Testis (tissue), 3 donors: Measurements from ENCODE around the gene SLK. TPM values are rescaled to one million over a fixed set of nuclear protein-coding genes. Genes with fewer than 3 reads are reported as not detected.

Source experiments
- DNase-seq: peaks from one replicate; pipeline ENCODE4 v3.0.0-alpha.2; 2019
- H3K27ac ChIP-seq, 2 donors: fragments of 200-600 bp; sonication (generic); one replicate each; pipeline ENCODE4 v1.5.1; 2019
- H3K27me3 ChIP-seq: fragments of 200-600 bp; sonication (generic); one replicate; pipeline ENCODE4 v1.5.1; 2019
- H3K36me3 ChIP-seq: fragments of 200-600 bp; sonication (generic); one replicate; pipeline ENCODE4 v1.5.1; 2017; ENCODE audit warnings: low read depth; ENCODE audit errors: missing control alignments
- H3K4me1 ChIP-seq: fragments of 200-600 bp; sonication (generic); one replicate; pipeline ENCODE4 v1.5.1; 2019
- H3K4me3 ChIP-seq, 2 donors: fragments of 200-600 bp; sonication (generic); one replicate each; pipeline ENCODE4 v1.5.1; 2017 to 2019
- H3K9me3 ChIP-seq: fragments of 200-600 bp; sonication (generic); one replicate; pipeline ENCODE4 v1.5.1; 2017
- CTCF ChIP-seq, 3 experiments: fragments of 450-650 bp in 2 of 3; fragments of 200-600 bp in 1 of 3; sonication (generic) in 1 of 3; IDR thresholded peaks; one replicate each; pipeline ENCODE4 v1.5.1; 2016 to 2019; ENCODE audit warnings: antibody characterized with exemption in 3 of 3, mild to moderate bottlenecking in 2 of 3, moderate library complexity in 1 of 3
- POLR2A ChIP-seq: fragments of 450-650 bp; IDR thresholded peaks from one replicate; pipeline ENCODE4 v1.6.1; 2017; ENCODE audit warnings: antibody characterized with exemption, mild to moderate bottlenecking, moderate library complexity
- WGBS, 2 donors: methylation state at CpG; one replicate each; pipeline ENCODE4 v1.1.5; 2018; 5-methylcytosine and 5-hydroxymethylcytosine counted together
- intact Hi-C: fragments of 100-400 bp; cut with DNase I; formaldehyde crosslinking; loops from one replicate; pipeline ENCODE4 v1.15.1; 2023; ENCODE audit warnings: low total_unique reads
- polyA plus RNA-seq: library from polyadenylated mRNA; stranded (reverse); fragments of 350-450 nt; fragmentation: Illumina TruSeq; extraction: RNeasy Lipid Tissue Mini Kit (QIAGEN cat#74804); gene quantifications from one replicate; pipeline ENCODE4 v1.2.3, GENCODE V29; 2014; ENCODE audit warnings: low read depth, low replicate concordance; ENCODE audit not compliant: insufficient read depth
- total RNA-seq, 2 donors: library from RNA; depleted of rRNA; stranded (reverse); fragments of >200 nt; gene quantifications; one replicate each; pipeline ENCODE4 v1.2.3, GENCODE V29; 2016

SLK gene
- total and polyA plus RNA-seq, 3 donors from 2014 or later, result 10.7 to 59.4 (median 57.7) TPM

- intact Hi-C loops, result no loop called here
- Histone ChIP-seq H3K4me3 (no peak overlapping the region), H3K4me1 (no peaks in the 10 kb centered on the region), H3K36me3 (no peaks in the 10 kb centered on the region), H3K9me3 (no peaks in the 10 kb centered on the region), H3K27ac (no peak overlapping the region), H3K27me3 (no peaks in the 10 kb centered on the region)
- WGBS, 2 donors, result 100% methylated on average over 2 of the region's 2 CpGs
- no peak for TF ChIP-seq CTCF (IDR thresholded peaks at IDR 0.05)
- TF ChIP-seq POLR2A, result no peak
- DNase-seq, result no peak
Measured at GRCh38 chr10:103931603-103932002, 35.3 kb upstream of the SLK start.

GRCh38 chr10:103932271-103932670 is 34.7 kb upstream of the SLK start:
- no peak for DNase-seq
- Histone ChIP-seq H3K4me1 (no peaks in the 10 kb centered on the region), H3K36me3 (no peaks in the 10 kb centered on the region), H3K27ac (no peak overlapping the region), H3K27me3 (no peaks in the 10 kb centered on the region), H3K4me3 (no peak overlapping the region), H3K9me3 (no peaks in the 10 kb centered on the region)
- 86 to 95% methylated on average over 7 of the region's 7 CpGs for WGBS, 2 donors
- TF ChIP-seq POLR2A (no peak), CTCF (IDR thresholded peaks at IDR 0.05) (no peak)
- intact Hi-C loops, result no loop called here

- WGBS, 2 donors, result 63 to 82% methylated on average over 3 of the region's 3 CpGs
- Histone ChIP-seq H3K27ac (no peak overlapping the region), H3K36me3 (no peaks in the 10 kb centered on the region), H3K4me3 (no peak overlapping the region), H3K4me1 (no peaks in the 10 kb centered on the region), H3K27me3 (no peaks in the 10 kb centered on the region), H3K9me3 (no peaks in the 10 kb centered on the region)
- no peak for DNase-seq
- intact Hi-C loops, result no loop called here
- TF ChIP-seq CTCF (IDR thresholded peaks at IDR 0.05), result no peak
- no peak for TF ChIP-seq POLR2A
Measured at GRCh38 chr10:103932971-103933370, 34.0 kb upstream of the SLK start.

- peak; percentile 60 for DNase-seq
- H3K4me3 ChIP-seq, result no peak overlapping the region
- intact Hi-C loops, result no loop called here
- 47 to 50% methylated on average over 4 of the region's 4 CpGs for WGBS, 2 donors
- H3K4me1 ChIP-seq, result no peaks in the 10 kb centered on the region
- no peaks in the 10 kb centered on the region for H3K27me3 ChIP-seq
- TF ChIP-seq CTCF (IDR thresholded peaks at IDR 0.05) (no peak), POLR2A (no peak)
- no peak overlapping the region for H3K27ac ChIP-seq
- H3K36me3 ChIP-seq, result no peaks in the 10 kb centered on the region
- H3K9me3 ChIP-seq, result no peaks in the 10 kb centered on the region
Measured at GRCh38 chr10:103933557-103934121, 33.3 kb upstream of the SLK start.

GRCh38 chr10:103934308-103934707 is 32.6 kb upstream of the SLK start:
- 69 to 76% methylated on average over 6 of the region's 6 CpGs for WGBS, 2 donors
- intact Hi-C loops, result no loop called here
- Histone ChIP-seq H3K36me3 (no peaks in the 10 kb centered on the region), H3K27me3 (no peaks in the 10 kb centered on the region), H3K9me3 (no peaks in the 10 kb centered on the region), H3K4me1 (no peaks in the 10 kb centered on the region), H3K27ac (no peak overlapping the region), H3K4me3 (no peak overlapping the region)
- no peak for DNase-seq
- no peak for TF ChIP-seq CTCF (IDR thresholded peaks at IDR 0.05)
- no peak for TF ChIP-seq POLR2A
